Purkinje cell (primary cell): ENCODE measurements around the gene TBL1Y. TPM values are rescaled to one million over a fixed set of nuclear protein-coding genes. Genes with fewer than 3 reads are reported as not detected.

Source experiments
- polyA plus RNA-seq: library from polyadenylated mRNA; unstranded; fragments of >200 nt; fragmentation: Nextera tagmentation; gene quantifications from 2 replicates; pipeline ENCODE4 v1.2.1, GENCODE V29; 2014

Gene TBL1Y
- polyA plus RNA-seq: 0.27 and 0.47 TPM in 2 replicates

DNA sequence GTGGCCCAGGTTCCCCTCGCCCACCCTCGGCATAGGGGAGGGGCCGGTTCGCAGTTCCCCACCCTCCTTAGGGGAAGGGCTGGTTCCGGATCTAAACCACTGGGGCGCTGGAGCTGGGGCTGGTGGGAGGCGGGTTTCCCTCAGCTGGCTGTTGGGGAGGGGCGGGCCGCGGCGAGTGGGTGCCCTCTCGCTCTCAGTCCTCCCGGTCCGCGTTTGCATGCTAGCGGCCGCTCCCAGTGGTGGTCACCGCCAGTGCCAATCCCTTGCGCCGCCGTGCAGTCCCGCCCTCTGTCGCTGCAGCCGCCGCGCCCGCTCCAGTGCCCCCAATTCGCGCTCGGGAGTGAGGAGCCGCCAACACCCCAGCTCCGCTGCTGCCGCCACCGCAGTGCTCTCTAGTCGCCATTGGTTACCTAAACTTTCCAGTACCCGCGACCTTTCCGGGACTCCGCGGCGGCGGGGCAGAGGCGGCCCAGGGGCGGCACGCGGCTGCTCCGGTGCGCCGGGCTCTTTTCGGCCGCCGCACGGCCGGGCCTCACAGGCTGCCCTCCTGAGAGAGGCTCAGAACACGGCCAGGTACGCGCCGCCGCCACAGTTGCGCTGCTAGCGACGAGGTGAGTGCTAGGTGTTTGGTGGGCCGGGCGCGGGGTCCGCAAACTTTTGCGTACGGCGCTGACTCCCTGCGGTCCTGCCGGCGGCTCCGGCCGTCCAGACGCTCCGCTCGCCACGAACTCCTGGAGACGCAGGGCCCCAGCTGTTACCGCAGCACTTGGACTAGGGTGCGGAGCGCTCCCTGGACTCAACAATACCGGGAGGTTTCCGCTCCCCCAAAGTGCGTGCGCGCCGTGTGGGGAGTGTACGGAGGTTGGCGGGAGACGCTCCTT, at the start of gene TBL1Y:
Gene TBL1Y, plus strand, starts transcription at position 326 of the 881 bp plus-strand sequence. CDS start 114,388 bp downstream, outside the sequence.

DNA sequence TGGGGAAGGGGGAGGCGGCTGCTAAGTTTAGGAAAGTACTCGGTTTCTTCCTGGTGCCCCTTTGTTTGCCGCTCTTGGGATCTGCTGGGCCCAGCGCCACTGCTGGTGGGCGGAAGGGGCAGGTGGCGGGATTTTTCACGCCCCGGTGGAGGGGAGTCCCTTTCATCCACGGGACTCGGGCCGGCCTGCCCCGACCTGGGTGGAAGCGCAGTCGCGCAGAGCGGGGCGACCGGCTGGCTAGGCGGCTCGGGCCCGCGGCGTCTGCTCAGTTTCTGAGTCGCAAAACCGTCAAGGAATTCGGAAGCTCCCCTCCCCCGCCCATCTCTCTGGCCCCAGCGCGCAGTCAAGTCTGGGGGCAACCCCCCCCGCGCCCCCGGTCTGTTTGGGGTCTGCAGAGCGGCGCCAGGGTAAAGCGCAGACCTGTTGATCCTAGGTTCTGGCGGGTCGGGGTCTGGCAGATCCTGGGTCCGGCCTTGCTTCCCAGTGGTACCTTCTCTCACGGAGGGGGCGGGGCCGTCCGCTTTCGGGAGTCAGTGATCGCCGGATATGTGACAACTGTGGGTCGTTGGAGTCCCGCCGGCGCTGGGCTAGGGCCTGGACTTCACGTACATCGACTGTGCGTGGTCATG, 870 bp downstream of the TBL1Y start, which contains the start of gene AMELY:
Gene AMELY, minus strand, starts transcription at position 500 of the 629 bp plus-strand sequence. CDS start 39,144 bp downstream, outside the sequence.

Other genes starting within 250 kb of the TBL1Y start
- gene AMELY, start 1.1 kb downstream of the TBL1Y start, polyA plus RNA-seq: not detected in 2 replicates